SK-N-SH (cell line): ENCODE results near the gene NRG3. TPM values are rescaled to one million over a fixed set of nuclear protein-coding genes. Genes with fewer than 3 reads are reported as not detected.

Source experiments
- CTCF ChIA-PET: fragments of 300-600, 350-600 bp; formaldehyde crosslinking; extraction: SDS; loops from one replicate; lab custom pipeline; 2021; lab: Yijun Ruan, JAX
- POLR2A ChIA-PET: fragments of 350-600 bp; sonication (Branson Sonifier 250); formaldehyde crosslinking; extraction: SDS; loops from one replicate; lab custom pipeline; 2020; ENCODE audit warnings: antibody characterized with exemption, inconsistent platforms; lab: Yijun Ruan, JAX
- DNase-seq: peaks from one replicate; pipeline ENCODE4 v3.0.0; 2012
- H2AFZ ChIP-seq: fragments of 200-600 bp; sonication (generic); 2 replicates; pipeline ENCODE4 v1.8.1; 2016; ENCODE audit warnings: antibody characterized with exemption, mild to moderate bottlenecking, low read depth
- H3F3A ChIP-seq: fragments of 200-600 bp; sonication (generic); replicated peaks from 2 replicates; pipeline ENCODE3; 2016; ENCODE audit warnings: antibody characterized with exemption, mild to moderate bottlenecking; ENCODE audit not compliant: insufficient read depth
- H3K27ac ChIP-seq, 2 experiments: fragments of 200-500 bp in 1 of 2; fragments of 200-600 bp in 1 of 2; sonication (Bioruptor generic) in 1 of 2; sonication (generic), shearing (Covaris generic) in 1 of 2; 2 replicates each; pipeline versions ENCODE4 v1.5.1 to v1.6.1; 2014 to 2016; ENCODE audit warnings: low read depth in 2 of 2, inconsistent platforms in 1 of 2, low read length in 1 of 2, mild to moderate bottlenecking in 1 of 2, mixed read lengths in 1 of 2
- H3K27me3 ChIP-seq: fragments of 200-600 bp; sonication (generic), shearing (Covaris generic); 2 replicates; pipeline ENCODE4 v1.6.1; 2016; ENCODE audit warnings: mixed run types; ENCODE audit not compliant: insufficient read depth
- H3K36me3 ChIP-seq, 2 experiments: fragments of 200-500 bp in 1 of 2; fragments of 200-600 bp in 1 of 2; sonication (Bioruptor generic) in 1 of 2; sonication (generic) in 1 of 2; replicated peaks in 1 of 2; 2 replicates each; pipeline versions ENCODE3 to v1.5.1; 2014 to 2016; ENCODE audit warnings: low read length in 1 of 2, mild to moderate bottlenecking in 1 of 2; ENCODE audit not compliant: insufficient read depth in 2 of 2, control insufficient read depth in 1 of 2
- H3K4me1 ChIP-seq, 2 experiments: fragments of 200-500 bp in 1 of 2; fragments of 200-600 bp in 1 of 2; sonication (Bioruptor generic) in 1 of 2; sonication (generic), shearing (Covaris generic) in 1 of 2; 2 replicates each; pipeline versions ENCODE4 v1.5.1 to v1.6.1; 2014 to 2016; ENCODE audit warnings: low read depth in 1 of 2, low read length in 1 of 2, mixed run types in 1 of 2; ENCODE audit not compliant: insufficient read depth in 2 of 2, control insufficient read depth in 1 of 2
- H3K4me2 ChIP-seq: fragments of 200-600 bp; sonication (generic), shearing (Covaris generic); 2 replicates; pipeline ENCODE4 v1.6.1; 2017; ENCODE audit warnings: mixed run types
- H3K4me3 ChIP-seq, 2 experiments: fragments of 200-500 bp in 1 of 2; fragments of 200-600 bp in 1 of 2; sonication (Bioruptor generic) in 1 of 2; sonication (generic), shearing (Covaris generic) in 1 of 2; 2 replicates each; pipeline versions ENCODE4 v1.5.1 to v1.8.1; 2014 to 2016; ENCODE audit warnings: low read depth in 2 of 2, inconsistent platforms in 1 of 2, low read length in 1 of 2, mild to moderate bottlenecking in 1 of 2, mixed read lengths in 1 of 2, moderate library complexity in 1 of 2
- H3K79me2 ChIP-seq: fragments of 200-600 bp; sonication (generic); 2 replicates; pipeline ENCODE4 v1.8.1; 2017; ENCODE audit warnings: mild to moderate bottlenecking; ENCODE audit not compliant: insufficient read depth
- H3K9ac ChIP-seq: fragments of 200-600 bp; sonication (generic); 2 replicates; pipeline ENCODE4 v1.6.1; 2017; ENCODE audit warnings: mixed run types
- H3K9me2 ChIP-seq: fragments of 200-600 bp; sonication (generic); 2 replicates; pipeline ENCODE4 v1.6.1; 2017; ENCODE audit warnings: mixed run types
- H3K9me3 ChIP-seq: fragments of 200-600 bp; sonication (generic); 2 replicates; pipeline ENCODE4 v1.6.1; 2017; ENCODE audit warnings: mixed run types, mild to moderate bottlenecking, moderate library complexity
- H4K20me1 ChIP-seq: fragments of 200-600 bp; sonication (generic); 2 replicates; pipeline ENCODE4 v1.6.1; 2017; ENCODE audit warnings: mild to moderate bottlenecking, mixed run types; ENCODE audit not compliant: insufficient read depth
- CHD2 ChIP-seq: fragments of 150-350 bp; IDR thresholded peaks from 2 replicates; pipeline ENCODE4 v1.6.1; 2018; ENCODE audit warnings: low read length; ENCODE audit not compliant: partially characterized antibody
- ELF1 ChIP-seq: IDR thresholded peaks from 2 replicates; pipeline ENCODE4 v1.4.0; 2012
- EP300 ChIP-seq, 2 experiments: IDR thresholded peaks; 2 replicates each; pipeline versions ENCODE4 v1.4.0 to v1.6.1; 2012; ENCODE audit warnings: borderline replicate concordance in 1 of 2, low read depth in 1 of 2, low read length in 1 of 2
- FOXJ3 ChIP-seq: sonication (generic); formaldehyde crosslinking; IDR thresholded peaks from 2 replicates; pipeline ENCODE4 v1.5.1; 2020; ENCODE audit warnings: mild to moderate bottlenecking, missing genetic modification reagents
- GABPA ChIP-seq: IDR thresholded peaks from 2 replicates; pipeline ENCODE4 v1.4.0; 2012; ENCODE audit warnings: low read depth, mild to moderate bottlenecking
- NFIC ChIP-seq: IDR thresholded peaks from 2 replicates; pipeline ENCODE4 v1.4.0; 2012; ENCODE audit warnings: borderline replicate concordance
- POLR2AphosphoS5 ChIP-seq: IDR thresholded peaks from 2 replicates; pipeline ENCODE4 v1.6.1; 2012; ENCODE audit warnings: low read depth, low read length
- TEAD4 ChIP-seq: IDR thresholded peaks from 2 replicates; pipeline ENCODE4 v1.4.0; 2012; ENCODE audit warnings: mild to moderate bottlenecking, borderline replicate concordance; ENCODE audit not compliant: insufficient read depth
- YY1 ChIP-seq: IDR thresholded peaks from 2 replicates; pipeline ENCODE4 v1.4.0; 2012; ENCODE audit warnings: low read depth, mild to moderate bottlenecking
- WGBS: methylation state at CpG from one replicate; pipeline ENCODE4 v1.1.6; 2017; ENCODE audit warnings: low lambda C conversion rate; 5-methylcytosine and 5-hydroxymethylcytosine counted together
- polyA plus RNA-seq, 3 experiments: library from polyadenylated mRNA; depleted of rRNA; stranded (reverse); fragments of >200 nt; gene quantifications; 2 replicates each; pipeline ENCODE4 v1.2.3, GENCODE V29; 2012
- TF ChIP-seq, protein P1 (sequence below): fragments of 150-350 bp; IDR thresholded peaks from 2 replicates; pipeline ENCODE4 v1.6.1; 2016; ENCODE audit warnings: mild to moderate bottlenecking, low read depth, low read length
- TF ChIP-seq, protein P2 (sequence below): fragments of 150-350 bp; IDR thresholded peaks from 2 replicates; pipeline ENCODE4 v1.6.1; 2017; ENCODE audit warnings: antibody characterized with exemption, low read length, low read depth, borderline replicate concordance

NRG3 gene
- polyA plus RNA-seq, 1 of the 3 experiments (the other 2 are of a cell fraction) = 0.03 TPM

DNA sequence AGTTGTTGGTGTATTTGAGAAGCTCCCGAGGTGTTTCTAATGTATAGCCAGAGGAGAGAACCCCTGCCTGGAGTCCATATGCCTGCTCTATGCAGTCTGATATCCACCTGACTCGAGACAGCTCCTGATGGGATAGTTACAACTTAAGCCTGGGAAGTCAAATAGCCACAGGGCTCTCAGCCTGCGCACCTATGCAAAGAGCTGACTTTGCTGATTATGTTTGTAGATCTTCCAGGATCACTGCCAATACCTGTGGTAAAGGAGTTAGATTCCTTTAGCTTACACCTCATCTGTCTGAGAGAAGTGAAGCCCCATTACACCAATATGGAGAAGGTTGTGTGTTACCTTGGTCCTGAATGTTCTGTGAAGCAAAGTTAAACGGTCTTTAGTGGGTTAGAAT, 1063.3 kb downstream of the NRG3 start:
- H2AFZ ChIP-seq = no peak overlapping the region
- no peaks in the 10 kb centered on the region for H3K36me3 ChIP-seq
- no peak overlapping the region for H3K9ac ChIP-seq
- no peaks in the 10 kb centered on the region for H3K27me3 ChIP-seq
- H4K20me1 ChIP-seq = no peaks in the 10 kb centered on the region
- no peaks in the 10 kb centered on the region for H3K9me2 ChIP-seq
- DNase-seq = no peak
- H3K9me3 ChIP-seq = no peaks in the 10 kb centered on the region
- H3K4me2 ChIP-seq = no peak overlapping the region
- ChIA-PET CTCF (no interaction called here), POLR2A (no interaction called here)
- peaks cover 10% of the 10 kb centered on the region for H3F3A ChIP-seq
- H3K27ac ChIP-seq = no peak overlapping the region
- H3K4me1 ChIP-seq = peaks cover 3 to 9% of the 10 kb centered on the region in 2 experiments; a peak in 2 of 4 replicates
- TF ChIP-seq CHD2 (no peak), YY1 (no peak)
- WGBS = 50% methylated on average over 4 of the region's 4 CpGs
- no peak overlapping the region for H3K4me3 ChIP-seq
- no peaks in the 10 kb centered on the region for H3K79me2 ChIP-seq

DNA sequence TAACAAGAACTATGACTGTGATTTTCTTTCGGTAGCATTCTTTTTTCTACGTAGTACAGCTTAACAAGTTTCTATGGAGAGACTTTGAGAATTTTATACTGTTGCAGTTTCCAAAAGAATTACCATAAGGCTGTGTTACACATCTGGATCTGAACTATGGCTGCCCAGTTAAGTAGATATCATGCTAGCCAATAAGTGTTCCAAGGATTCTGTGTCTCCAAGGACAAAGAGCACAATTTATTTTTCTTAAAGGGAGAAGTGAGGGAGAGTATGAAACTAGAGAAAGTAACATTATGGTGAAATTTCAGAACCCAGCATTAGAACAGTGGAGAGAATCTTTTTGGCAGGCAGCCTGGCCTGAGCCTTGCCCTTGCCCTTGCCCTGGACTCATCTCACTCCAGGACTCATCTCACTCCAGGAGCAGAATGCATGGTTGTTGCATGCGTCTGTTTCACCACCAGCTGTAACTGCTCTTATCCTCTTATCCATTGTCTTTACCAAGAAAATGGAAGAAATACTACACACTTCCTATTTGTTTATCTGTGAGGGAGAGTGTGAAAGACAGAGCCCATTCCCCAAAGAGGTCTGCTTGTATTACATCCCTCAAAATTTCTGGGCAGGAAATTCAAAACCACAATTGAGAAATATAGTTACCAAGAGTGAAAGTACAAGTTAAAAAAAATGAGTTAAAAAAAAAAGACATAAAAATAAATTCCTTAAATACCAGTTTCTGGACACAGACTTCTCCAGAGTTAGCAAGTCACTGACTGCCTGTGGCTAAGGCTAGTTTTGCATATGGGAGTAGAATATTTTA, 1067.5 kb downstream of the NRG3 start:
- Histone ChIP-seq H4K20me1 (no peaks in the 10 kb centered on the region), H3K9ac (no peak overlapping the region), H3K27ac (peak overlapping the region; percentile 58 to 65; a peak in 3 of 4 replicates), H3K4me1 (peaks cover 3 to 9% of the 10 kb centered on the region in 2 experiments; a peak in 2 of 4 replicates), H3K9me3 (no peaks in the 10 kb centered on the region), H3K27me3 (no peaks in the 10 kb centered on the region), H3F3A (peaks cover 10% of the 10 kb centered on the region), H3K4me3 (no peak overlapping the region), H3K36me3 (no peaks in the 10 kb centered on the region), H3K9me2 (no peaks in the 10 kb centered on the region), H3K4me2 (peak overlapping the region; percentile 49), H2AFZ (peak overlapping the region; percentile 56), H3K79me2 (no peaks in the 10 kb centered on the region)
- ChIA-PET CTCF (interaction anchor here (1.3 kb wide), 1 partner anchor 27 kb away, joined by 3 read pairs; no protein-coding TSS in a partner anchor), POLR2A (no interaction called here)
- TF ChIP-seq NFIC = peak; percentile 42
- TF ChIP-seq EP300 (IDR thresholded peaks at IDR 0.05; ENCODE audit: borderline replicate concordance in 1 of 2, low read depth in 1 of 2, low read length in 1 of 2) = no peak
- peak; percentile 4; the same call in 1 of the 2 replicates for TF ChIP-seq TEAD4
- TF ChIP-seq, protein P1, sequence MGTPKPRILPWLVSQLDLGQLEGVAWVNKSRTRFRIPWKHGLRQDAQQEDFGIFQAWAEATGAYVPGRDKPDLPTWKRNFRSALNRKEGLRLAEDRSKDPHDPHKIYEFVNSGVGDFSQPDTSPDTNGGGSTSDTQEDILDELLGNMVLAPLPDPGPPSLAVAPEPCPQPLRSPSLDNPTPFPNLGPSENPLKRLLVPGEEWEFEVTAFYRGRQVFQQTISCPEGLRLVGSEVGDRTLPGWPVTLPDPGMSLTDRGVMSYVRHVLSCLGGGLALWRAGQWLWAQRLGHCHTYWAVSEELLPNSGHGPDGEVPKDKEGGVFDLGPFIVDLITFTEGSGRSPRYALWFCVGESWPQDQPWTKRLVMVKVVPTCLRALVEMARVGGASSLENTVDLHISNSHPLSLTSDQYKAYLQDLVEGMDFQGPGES = no peak
- TF ChIP-seq ELF1 = no peak
- TF ChIP-seq, protein P2, sequence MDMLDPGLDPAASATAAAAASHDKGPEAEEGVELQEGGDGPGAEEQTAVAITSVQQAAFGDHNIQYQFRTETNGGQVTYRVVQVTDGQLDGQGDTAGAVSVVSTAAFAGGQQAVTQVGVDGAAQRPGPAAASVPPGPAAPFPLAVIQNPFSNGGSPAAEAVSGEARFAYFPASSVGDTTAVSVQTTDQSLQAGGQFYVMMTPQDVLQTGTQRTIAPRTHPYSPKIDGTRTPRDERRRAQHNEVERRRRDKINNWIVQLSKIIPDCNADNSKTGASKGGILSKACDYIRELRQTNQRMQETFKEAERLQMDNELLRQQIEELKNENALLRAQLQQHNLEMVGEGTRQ = no peak
- TF ChIP-seq POLR2AphosphoS5 = peak; percentile 11; the same call in 1 of the 2 replicates
- no peak for TF ChIP-seq FOXJ3 (CRISPR knock-in tag)
- TF ChIP-seq GABPA = no peak
- TF ChIP-seq YY1 = no peak
- WGBS = 57% methylated on average over 3 of the region's 3 CpGs
- no peak for DNase-seq
